H1 (cell line): Measurements from ENCODE around the gene SYP. TPM values are rescaled to one million over a fixed set of nuclear protein-coding genes. Genes with fewer than 3 reads are reported as not detected.

Source experiments
- CTCF ChIA-PET: fragments of 300-600 bp; sonication (Branson Sonifier 250); formaldehyde crosslinking; loops from one replicate; lab custom pipeline; 2021; ENCODE audit not compliant: partially characterized antibody; lab: Charles Lee
- POLR2A ChIA-PET: fragments of 300-600 bp; sonication (Branson Sonifier 250); formaldehyde crosslinking; loops from one replicate; lab custom pipeline; 2021; ENCODE audit warnings: inconsistent platforms; ENCODE audit not compliant: partially characterized antibody; lab: Charles Lee
- DNase-seq, 2 experiments: peaks; one replicate each; pipeline versions ENCODE4 v3.0.0 to v3.0.0-alpha.2; 2010 to 2022; ENCODE audit warnings: low spot score in 2 of 2, low read depth in 1 of 2, mixed read lengths in 1 of 2
- FAIRE-seq: peaks from 2 replicates; lab custom pipeline; 2011; peaks lifted over from hg19 to GRCh38; lab: Jason Lieb, UNC
- H2AFZ ChIP-seq: 2 replicates; pipeline ENCODE4 v1.8.1; 2012; ENCODE audit warnings: low read length, inconsistent platforms
- H2AK5ac ChIP-seq: 2 replicates; pipeline ENCODE4 v1.6.1; 2013; ENCODE audit warnings: low read depth, low read length
- H2BK120ac ChIP-seq: replicated peaks from 2 replicates; pipeline ENCODE3; 2013; ENCODE audit warnings: low read depth, low read length, inconsistent platforms
- H2BK12ac ChIP-seq: 2 replicates; pipeline ENCODE4 v1.6.1; 2013; ENCODE audit warnings: low read depth, low read length
- H2BK15ac ChIP-seq: 2 replicates; pipeline ENCODE4 v1.6.1; 2013; ENCODE audit warnings: low read length
- H2BK20ac ChIP-seq: 2 replicates; pipeline ENCODE4 v1.6.1; 2013; ENCODE audit warnings: low read length
- H2BK5ac ChIP-seq: 2 replicates; pipeline ENCODE4 v1.6.1; 2013; ENCODE audit warnings: low read depth, low read length
- H3K14ac ChIP-seq: 2 replicates; pipeline ENCODE4 v1.6.1; 2013; ENCODE audit warnings: inconsistent platforms; ENCODE audit not compliant: insufficient read length
- H3K18ac ChIP-seq: 2 replicates; pipeline ENCODE4 v1.6.1; 2013; ENCODE audit warnings: low read length; ENCODE audit errors: extremely low read depth
- H3K23ac ChIP-seq: 2 replicates; pipeline ENCODE4 v1.6.1; 2013; ENCODE audit warnings: inconsistent platforms; ENCODE audit not compliant: insufficient read length
- H3K23me2 ChIP-seq: 2 replicates; pipeline ENCODE4 v1.6.1; 2013; ENCODE audit warnings: low read depth, low read length
- H3K27ac ChIP-seq: 2 replicates; pipeline ENCODE4 v1.6.1; 2011; ENCODE audit warnings: low read depth, low read length, inconsistent platforms
- H3K27me3 ChIP-seq, 4 experiments: replicated peaks in 1 of 4; 1 replicate in 1 of 4; 2 replicates in 3 of 4; pipeline versions ENCODE4 v1.6.1 to v1.8.1; 2011 to 2013; ENCODE audit warnings: low read length in 3 of 4, mild to moderate bottlenecking in 3 of 4, inconsistent platforms in 2 of 4, mixed read lengths in 2 of 4, moderate library complexity in 1 of 4; ENCODE audit not compliant: control insufficient read depth in 3 of 4, insufficient read depth in 3 of 4; ENCODE audit errors: extremely low read depth in 1 of 4
- H3K36me3 ChIP-seq, 4 experiments: 2 replicates each; pipeline versions ENCODE4 v1.6.1 to v1.8.1; 2011 to 2013; ENCODE audit warnings: mild to moderate bottlenecking in 4 of 4, low read length in 3 of 4, moderate library complexity in 2 of 4, control low read depth in 1 of 4, inconsistent platforms in 1 of 4; ENCODE audit not compliant: insufficient read depth in 4 of 4, control insufficient read depth in 2 of 4
- H3K4ac ChIP-seq: replicated peaks from 2 replicates; pipeline ENCODE3; 2013; ENCODE audit warnings: low read length, low read depth, mixed read lengths, inconsistent platforms; ENCODE audit not compliant: insufficient read length
- H3K4me1 ChIP-seq, 4 experiments: replicated peaks in 1 of 4; 1 replicate in 1 of 4; 2 replicates in 3 of 4; pipeline versions ENCODE4 v1.6.1 to v1.8.1; 2011 to 2013; ENCODE audit warnings: low read length in 3 of 4, inconsistent platforms in 2 of 4, mixed read lengths in 1 of 4; ENCODE audit not compliant: insufficient read depth in 4 of 4, control insufficient read depth in 3 of 4
- H3K4me2 ChIP-seq, 2 experiments: 2 replicates each; pipeline versions ENCODE4 v1.6.1 to v1.8.1; 2011 to 2013; ENCODE audit warnings: low read depth in 2 of 2, low read length in 2 of 2, control low read depth in 1 of 2, inconsistent platforms in 1 of 2, mild to moderate bottlenecking in 1 of 2; ENCODE audit not compliant: insufficient read depth in 1 of 2
- H3K4me3 ChIP-seq, 4 experiments: fragments of 200-600, 300-600 bp in 1 of 4; sonication (generic), shearing (Covaris generic), sonication (Bioruptor Twin) in 1 of 4; 2 replicates each; pipeline versions ENCODE4 v1.5.1 to v1.8.1; 2011 to 2016; ENCODE audit warnings: low read length in 4 of 4, low read depth in 3 of 4, control low read depth in 2 of 4, inconsistent platforms in 2 of 4, mild to moderate bottlenecking in 2 of 4, mixed read lengths in 1 of 4, moderate library complexity in 1 of 4; ENCODE audit not compliant: insufficient read depth in 2 of 4; ENCODE audit errors: extremely low read depth in 1 of 4
- H3K56ac ChIP-seq: replicated peaks from 2 replicates; pipeline ENCODE3; 2013; ENCODE audit warnings: low read depth, mild to moderate bottlenecking, mixed read lengths, low read length, inconsistent platforms; ENCODE audit not compliant: insufficient read length
- H3K79me1 ChIP-seq: 2 replicates; pipeline ENCODE4 v1.6.1; 2013; ENCODE audit warnings: low read depth, low read length, control low read depth
- H3K79me2 ChIP-seq, 2 experiments: 2 replicates each; pipeline versions ENCODE4 v1.6.1 to v1.8.1; 2012 to 2013; ENCODE audit warnings: low read length in 2 of 2, mild to moderate bottlenecking in 2 of 2, inconsistent platforms in 1 of 2; ENCODE audit not compliant: insufficient read depth in 2 of 2, control insufficient read depth in 1 of 2
- H3K9ac ChIP-seq, 4 experiments: replicated peaks in 1 of 4; 1 replicate in 1 of 4; 2 replicates in 3 of 4; pipeline versions ENCODE4 v1.6.1 to v1.8.1; 2011 to 2013; ENCODE audit warnings: low read depth in 3 of 4, low read length in 3 of 4, control low read depth in 2 of 4, mild to moderate bottlenecking in 2 of 4, moderate library complexity in 2 of 4, inconsistent platforms in 1 of 4; ENCODE audit errors: extremely low read depth in 1 of 4
- H3K9me3 ChIP-seq, 2 experiments: 2 replicates each; pipeline versions ENCODE4 v1.6.1 to v1.8.1; 2012 to 2013; ENCODE audit warnings: mild to moderate bottlenecking in 2 of 2, moderate library complexity in 2 of 2, control low read depth in 1 of 2, inconsistent platforms in 1 of 2, low read depth in 1 of 2, low read length in 1 of 2, mixed read lengths in 1 of 2; ENCODE audit not compliant: insufficient read depth in 2 of 2
- H4K20me1 ChIP-seq, 2 experiments: replicated peaks in 1 of 2; 2 replicates each; pipeline versions ENCODE3 to v1.8.1; 2011 to 2013; ENCODE audit warnings: inconsistent platforms in 2 of 2, low read length in 2 of 2, mild to moderate bottlenecking in 1 of 2; ENCODE audit not compliant: insufficient read depth in 2 of 2, control insufficient read depth in 1 of 2
- H4K5ac ChIP-seq: 2 replicates; pipeline ENCODE4 v1.6.1; 2013; ENCODE audit warnings: low read length, low read depth, mixed read lengths, inconsistent platforms; ENCODE audit not compliant: insufficient read length
- H4K8ac ChIP-seq: 2 replicates; pipeline ENCODE4 v1.8.0; 2013; ENCODE audit warnings: mild to moderate bottlenecking, moderate library complexity, low read length, inconsistent platforms; ENCODE audit not compliant: insufficient read depth; ENCODE audit errors: extremely low read depth
- H4K91ac ChIP-seq: replicated peaks from 2 replicates; pipeline ENCODE3; 2013; ENCODE audit warnings: low read length, mixed read lengths, inconsistent platforms; ENCODE audit not compliant: insufficient read length
- CEBPB ChIP-seq: IDR thresholded peaks from 2 replicates; pipeline ENCODE4 v1.6.1; 2012; ENCODE audit warnings: low read depth, low read length
- KDM4A ChIP-seq: IDR thresholded peaks from one replicate; pipeline ENCODE4 v1.7.1; 2012; ENCODE audit warnings: low read depth, mild to moderate bottlenecking, moderate library complexity, low read length, inconsistent platforms; ENCODE audit not compliant: severe bottlenecking
- KDM5A ChIP-seq: fragments of 200-600 bp; IDR thresholded peaks from 2 replicates; pipeline ENCODE4 v1.7.1; 2012; ENCODE audit warnings: mild to moderate bottlenecking, low read length, inconsistent platforms, mixed read lengths
- PHF8 ChIP-seq: fragments of 200-600 bp; sonication (generic); conservative IDR thresholded peaks from 2 replicates; pipeline ENCODE4 v1.7.1; 2012; ENCODE audit warnings: low read depth, mild to moderate bottlenecking, inconsistent platforms, low read length, moderate library complexity
- POLR2A ChIP-seq, 2 experiments: IDR thresholded peaks; 1 replicate in 1 of 2; 2 replicates in 1 of 2; pipeline ENCODE4 v1.6.1; 2011; ENCODE audit warnings: low read depth in 2 of 2, low read length in 2 of 2, mild to moderate bottlenecking in 2 of 2; ENCODE audit errors: control extremely low read depth in 1 of 2
- POLR2AphosphoS5 ChIP-seq: IDR thresholded peaks from 2 replicates; pipeline ENCODE4 v1.6.1; 2011; ENCODE audit warnings: low read depth, low read length
- SP2 ChIP-seq: IDR thresholded peaks from 2 replicates; pipeline ENCODE4 v1.6.1; 2012; ENCODE audit warnings: mild to moderate bottlenecking, low read length, inconsistent platforms
- SUZ12 ChIP-seq: fragments of 200-600 bp; sonication (generic); IDR thresholded peaks from 2 replicates; pipeline ENCODE4 v1.6.1; 2012; ENCODE audit warnings: mild to moderate bottlenecking, inconsistent platforms, low read length, moderate library complexity, mixed read lengths
- TCF12 ChIP-seq: IDR thresholded peaks from 2 replicates; pipeline ENCODE4 v1.6.1; 2011; ENCODE audit warnings: low read depth, mild to moderate bottlenecking, low read length
- whole genome bisulfite sequencing, 2 experiments: shearing (Covaris generic) in 1 of 2; methylation state at CpG; one replicate each; pipeline versions ENCODE4 v1.1.6 to v1.1.7; 2013 to 2015; ENCODE audit warnings: low lambda C conversion rate in 2 of 2, mixed read lengths in 2 of 2, inconsistent platforms in 1 of 2, low coverage in 1 of 2, missing lambda C conversion rate in 1 of 2; ENCODE audit not compliant: insufficient replicate concordance in 2 of 2, insufficient coverage in 1 of 2, insufficient read length in 1 of 2; ENCODE audit errors: extremely low coverage in 1 of 2, missing lambda C conversion rate in 1 of 2; 5-methylcytosine and 5-hydroxymethylcytosine counted together
- polyA plus RNA-seq, 7 experiments: library from polyadenylated mRNA; depleted of rRNA in 3 of 7; stranded (reverse) in 5 of 7; unstranded in 2 of 7; fragments of >200 nt in 5 of 7; fragments of 200-250 nt in 2 of 7; gene quantifications; 1 replicate in 5 of 7; 2 replicates in 1 of 7; 4 replicates in 1 of 7; pipeline versions ENCODE4 v1.2.1 to v1.2.3, GENCODE V29; 2011 to 2013; ENCODE audit warnings: missing spikeins in 2 of 7, mixed read lengths in 2 of 7
- total RNA-seq: library from RNA; stranded (reverse); fragmentation: NEBNext Ultra II Directional; extraction: Animal tissue kit (Norgen Biotek cat#: 25700); gene quantifications from 2 replicates; pipeline ENCODE4 v1.2.1, GENCODE V29; 2021
- TF ChIP-seq, protein P1 (sequence below), 3 experiments: IDR thresholded peaks; 1 replicate in 2 of 3; 2 replicates in 1 of 3; pipeline versions ENCODE4 v1.5.1 to v1.6.1; 2011; ENCODE audit warnings: low read length in 3 of 3, mild to moderate bottlenecking in 3 of 3, inconsistent platforms in 2 of 3, low read depth in 1 of 3, moderate library complexity in 1 of 3; ENCODE audit not compliant: insufficient read depth in 1 of 3; ENCODE audit errors: control extremely low read depth in 1 of 3

The SYP gene
- total and polyA plus RNA-seq, 2 of the 8 experiments (the other 6 are each of a cell fraction or from before 2014, with no cell fraction given), result 4.3 to 10.8 TPM

- no peaks in the 10 kb centered on the region for H3K36me3 ChIP-seq
- no peak overlapping the region for H2BK12ac ChIP-seq
- H3K4me2 ChIP-seq, result peak overlapping the region; percentile 28 to 44; a peak in 2 of 4 replicates
- H4K5ac ChIP-seq, result no peak overlapping the region
- H3K27me3 ChIP-seq, result no peaks in the 10 kb centered on the region
- no peak overlapping the region for H3K14ac ChIP-seq
- no peak overlapping the region for H3K4ac ChIP-seq
- H3K18ac ChIP-seq, result no peak overlapping the region
- H2AFZ ChIP-seq, result no peak overlapping the region; the same call in none of the 2 replicates
- CTCF ChIA-PET, result interaction anchor here (0.6 to 4.6 kb wide), 6 partner anchors 12 to 638 kb away, joined by 3 to 22 read pairs (median 3); no protein-coding TSS in a partner anchor
- no peaks in the 10 kb centered on the region for H3K23me2 ChIP-seq
- no peak for DNase-seq
- no peak overlapping the region; a peak in 1 of 7 replicates for H3K9ac ChIP-seq
- no peak overlapping the region for H3K23ac ChIP-seq
- no peak overlapping the region for H3K56ac ChIP-seq
- no peak overlapping the region for H2BK20ac ChIP-seq
- no peak overlapping the region for H3K27ac ChIP-seq
- H2BK120ac ChIP-seq, result no peak overlapping the region
- H2BK15ac ChIP-seq, result no peak overlapping the region
- no peaks in the 10 kb centered on the region for H3K9me3 ChIP-seq
- no peaks in the 10 kb centered on the region for H4K20me1 ChIP-seq
- no peak overlapping the region for H2BK5ac ChIP-seq
- WGBS, 2 experiments, result 61% methylated on average over 16 of the region's 28 CpGs; no CpG with 5 or more reads in 1 of the 2 experiments
- H3K4me3 ChIP-seq, result peak overlapping the region in 1 of 4 experiments; percentile 21; a peak in 1 of 8 replicates
- POLR2A ChIA-PET, result interaction anchor here (1.0 kb wide), 1 partner anchor 9 kb away, joined by 3 read pairs; no protein-coding TSS in a partner anchor
- no peaks in the 10 kb centered on the region for H3K79me1 ChIP-seq
- no peak for FAIRE-seq
- H2AK5ac ChIP-seq, result no peak overlapping the region
- no peaks in the 10 kb centered on the region for H3K79me2 ChIP-seq
- peak overlapping the region; percentile 35; the same call in 1 of the 2 replicates for H4K8ac ChIP-seq
- H4K91ac ChIP-seq, result no peak overlapping the region
- peaks cover 0 to 11% (median 2%) of the 10 kb centered on the region in 4 experiments; a peak in 2 of 7 replicates for H3K4me1 ChIP-seq
- TF ChIP-seq KDM5A, result no peak
- no peak for TF ChIP-seq POLR2AphosphoS5
- no peak for TF ChIP-seq CEBPB
- no peak for TF ChIP-seq POLR2A (IDR thresholded peaks at IDR 0.05; ENCODE audit: control extremely low read depth in 1 of 2, low read depth in 2 of 2, low read length in 2 of 2)
- TF ChIP-seq PHF8, result no peak
- TF ChIP-seq SP2, result no peak
- no peak for TF ChIP-seq KDM4A
- TF ChIP-seq, protein P1, sequence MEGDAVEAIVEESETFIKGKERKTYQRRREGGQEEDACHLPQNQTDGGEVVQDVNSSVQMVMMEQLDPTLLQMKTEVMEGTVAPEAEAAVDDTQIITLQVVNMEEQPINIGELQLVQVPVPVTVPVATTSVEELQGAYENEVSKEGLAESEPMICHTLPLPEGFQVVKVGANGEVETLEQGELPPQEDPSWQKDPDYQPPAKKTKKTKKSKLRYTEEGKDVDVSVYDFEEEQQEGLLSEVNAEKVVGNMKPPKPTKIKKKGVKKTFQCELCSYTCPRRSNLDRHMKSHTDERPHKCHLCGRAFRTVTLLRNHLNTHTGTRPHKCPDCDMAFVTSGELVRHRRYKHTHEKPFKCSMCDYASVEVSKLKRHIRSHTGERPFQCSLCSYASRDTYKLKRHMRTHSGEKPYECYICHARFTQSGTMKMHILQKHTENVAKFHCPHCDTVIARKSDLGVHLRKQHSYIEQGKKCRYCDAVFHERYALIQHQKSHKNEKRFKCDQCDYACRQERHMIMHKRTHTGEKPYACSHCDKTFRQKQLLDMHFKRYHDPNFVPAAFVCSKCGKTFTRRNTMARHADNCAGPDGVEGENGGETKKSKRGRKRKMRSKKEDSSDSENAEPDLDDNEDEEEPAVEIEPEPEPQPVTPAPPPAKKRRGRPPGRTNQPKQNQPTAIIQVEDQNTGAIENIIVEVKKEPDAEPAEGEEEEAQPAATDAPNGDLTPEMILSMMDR (IDR thresholded peaks at IDR 0.05; ENCODE audit: control extremely low read depth in 1 of 3, insufficient read depth in 1 of 3, low read depth in 1 of 3, low read length in 3 of 3), result peak in 1 of 3 experiments; percentile 5; a peak in 2 of 4 replicates
- TF ChIP-seq SUZ12, result no peak
- no peak for TF ChIP-seq TCF12
Observed at GRCh38 chrX:49209434-49210251, 9.7 kb upstream of the SYP start.
